ENCODE data around the gene HRK. TPM values are rescaled to one million over a fixed set of nuclear protein-coding genes. Genes with fewer than 3 reads are reported as not detected.

The HRK gene
- total RNA-seq, 1 experiment from 2014 or later, result 0.16 TPM

- no peaks in the 10 kb centered on the region for H3K27me3 ChIP-seq
- DNase-seq, result no peak
These were observed 24.5 kb downstream of the HRK start for GRCh38 chr12:116856729-116857128.

GRCh38 chr12:116855744-116856470, 25.3 kb downstream of the HRK start:
- no peaks in the 10 kb centered on the region for H3K36me3 ChIP-seq
- H3K9me3 ChIP-seq, result no peaks in the 10 kb centered on the region
- H3K27me3 ChIP-seq, result no peaks in the 10 kb centered on the region
- no peak overlapping the region for H3K4me3 ChIP-seq
- no peak for DNase-seq

More at GRCh38 chr12:116856729-116857128, 24.5 kb downstream of the HRK start:
- no peak overlapping the region for H3K4me3 ChIP-seq
- no peaks in the 10 kb centered on the region for H3K36me3 ChIP-seq
- H3K9me3 ChIP-seq, result no peaks in the 10 kb centered on the region

- Histone ChIP-seq H3K9me3 (no peaks in the 10 kb centered on the region), H3K36me3 (no peaks in the 10 kb centered on the region), H3K4me3 (no peak overlapping the region), H3K27me3 (no peaks in the 10 kb centered on the region)
- no peak for DNase-seq
These were observed 27.7 kb downstream of the HRK start for GRCh38 chr12:116853507-116853906.

- no peaks in the 10 kb centered on the region for H3K36me3 ChIP-seq
- no peaks in the 10 kb centered on the region for H3K9me3 ChIP-seq
- no peak overlapping the region for H3K4me3 ChIP-seq
- DNase-seq, result no peak
- no peaks in the 10 kb centered on the region for H3K27me3 ChIP-seq
These were observed 28.9 kb downstream of the HRK start for GRCh38 chr12:116852303-116852702.

- Histone ChIP-seq H3K9me3 (no peaks in the 10 kb centered on the region), H3K27me3 (no peaks in the 10 kb centered on the region), H3K36me3 (no peaks in the 10 kb centered on the region), H3K4me3 (no peak overlapping the region)
- no peak for DNase-seq
These were observed 32.0 kb downstream of the HRK start for GRCh38 chr12:116849216-116849615.

- H3K27me3 ChIP-seq, result no peaks in the 10 kb centered on the region
- H3K9me3 ChIP-seq, result no peaks in the 10 kb centered on the region
- DNase-seq, result no peak
- no peaks in the 10 kb centered on the region for H3K36me3 ChIP-seq
- no peak overlapping the region for H3K4me3 ChIP-seq
These were observed 38.2 kb downstream of the HRK start for GRCh38 chr12:116843085-116843484.

- no peaks in the 10 kb centered on the region for H3K9me3 ChIP-seq
- DNase-seq, result no peak
- H3K4me3 ChIP-seq, result no peak overlapping the region
- H3K36me3 ChIP-seq, result no peaks in the 10 kb centered on the region
- H3K27me3 ChIP-seq, result no peaks in the 10 kb centered on the region
These were observed 41.9 kb downstream of the HRK start for GRCh38 chr12:116839287-116839830.

GRCh38 chr12:116838365-116838764, 42.9 kb downstream of the HRK start:
- no peaks in the 10 kb centered on the region for H3K9me3 ChIP-seq
- H3K27me3 ChIP-seq, result no peaks in the 10 kb centered on the region
- no peaks in the 10 kb centered on the region for H3K36me3 ChIP-seq
- H3K4me3 ChIP-seq, result no peak overlapping the region
- no peak for DNase-seq

- H3K4me3 ChIP-seq, result no peak overlapping the region
- no peaks in the 10 kb centered on the region for H3K27me3 ChIP-seq
- H3K36me3 ChIP-seq, result no peaks in the 10 kb centered on the region
- DNase-seq, result no peak
- H3K9me3 ChIP-seq, result no peaks in the 10 kb centered on the region
These were observed 44.1 kb downstream of the HRK start for GRCh38 chr12:116837097-116837496.

GRCh38 chr12:116835484-116835883, 45.8 kb downstream of the HRK start:
- DNase-seq, result no peak
- no peaks in the 10 kb centered on the region for H3K27me3 ChIP-seq
- no peaks in the 10 kb centered on the region for H3K9me3 ChIP-seq
- no peaks in the 10 kb centered on the region for H3K36me3 ChIP-seq
- no peak overlapping the region for H3K4me3 ChIP-seq

GRCh38 chr12:116833474-116833873, 47.8 kb downstream of the HRK start:
- no peaks in the 10 kb centered on the region for H3K27me3 ChIP-seq
- no peaks in the 10 kb centered on the region for H3K36me3 ChIP-seq
- H3K9me3 ChIP-seq, result no peaks in the 10 kb centered on the region
- DNase-seq, result no peak
- H3K4me3 ChIP-seq, result no peak overlapping the region

GRCh38 chr12:116832353-116832752, 48.9 kb downstream of the HRK start:
- no peak for DNase-seq
- H3K36me3 ChIP-seq, result no peaks in the 10 kb centered on the region
- H3K9me3 ChIP-seq, result no peaks in the 10 kb centered on the region
- no peak overlapping the region for H3K4me3 ChIP-seq
- H3K27me3 ChIP-seq, result no peaks in the 10 kb centered on the region

GRCh38 chr12:116827432-116827831, 53.8 kb downstream of the HRK start:
- no peak for DNase-seq
- no peaks in the 10 kb centered on the region for H3K9me3 ChIP-seq
- no peak overlapping the region for H3K4me3 ChIP-seq
- no peaks in the 10 kb centered on the region for H3K36me3 ChIP-seq
- no peaks in the 10 kb centered on the region for H3K27me3 ChIP-seq

- Histone ChIP-seq H3K4me3 (no peak overlapping the region), H3K36me3 (no peaks in the 10 kb centered on the region), H3K27me3 (no peaks in the 10 kb centered on the region), H3K9me3 (no peaks in the 10 kb centered on the region)
- DNase-seq, result no peak
These were observed 60.0 kb downstream of the HRK start for GRCh38 chr12:116821291-116821690.

- Histone ChIP-seq H3K9me3 (no peaks in the 10 kb centered on the region), H3K4me3 (no peak overlapping the region), H3K27me3 (no peaks in the 10 kb centered on the region), H3K36me3 (no peaks in the 10 kb centered on the region)
- no peak for DNase-seq
These were observed 61.1 kb downstream of the HRK start for GRCh38 chr12:116820064-116820656.

- no peaks in the 10 kb centered on the region for H3K36me3 ChIP-seq
- no peaks in the 10 kb centered on the region for H3K27me3 ChIP-seq
- no peaks in the 10 kb centered on the region for H3K9me3 ChIP-seq
- H3K4me3 ChIP-seq, result peak overlapping the region; percentile 70
- DNase-seq, result peak; percentile 92
These were observed 62.1 kb downstream of the HRK start for GRCh38 chr12:116818948-116819832.

- H3K4me3 ChIP-seq, result peak overlapping the region; percentile 70
- no peaks in the 10 kb centered on the region for H3K36me3 ChIP-seq
- no peaks in the 10 kb centered on the region for H3K27me3 ChIP-seq
- DNase-seq, result peak; percentile 17
- no peaks in the 10 kb centered on the region for H3K9me3 ChIP-seq
These were observed 62.8 kb downstream of the HRK start for GRCh38 chr12:116818341-116818856.
